ENCODE results near the gene ATP13A4.

- TF ChIP-seq CTCF (conservative IDR thresholded peaks at IDR 0.05): no peak
- no peak for TF ChIP-seq EZH2 (IDR thresholded peaks at IDR 0.05; ENCODE audit: low read depth)
These were observed 6.3 kb downstream of the ATP13A4 start for GRCh38 chr3:193548406-193548805.

All from PC-9 (cell line).